A549 (cell line): ENCODE measurements around the gene ACR. TPM values are rescaled to one million over a fixed set of nuclear protein-coding genes. Genes with fewer than 3 reads are reported as not detected.

ENCODE experiments used
- ATAC-seq, 2 experiments: fragments of 200-7000 bp in 1 of 2; fragments of >200 bp in 1 of 2; cut with Nextera tagmentation in 1 of 2; cut with Tn5 transposase in 1 of 2; 3 replicates each; pipeline versions ENCODE4 v1.8.0 to v1.9.1; 2018 to 2020; ENCODE audit warnings: mild to moderate bottlenecking in 1 of 2, moderate library complexity in 1 of 2
- CTCF ChIA-PET: fragments of 300-600 bp; sonication (Branson Sonifier 250); formaldehyde crosslinking; extraction: SDS; loops from one replicate; lab custom pipeline; 2021; ENCODE audit warnings: antibody characterized with exemption, inconsistent platforms; lab: Yijun Ruan, JAX
- POLR2A ChIA-PET: fragments of 350-600 bp; formaldehyde crosslinking; extraction: SDS; loops from one replicate; lab custom pipeline; 2021; ENCODE audit warnings: antibody characterized with exemption, inconsistent platforms; lab: Yijun Ruan, JAX
- DNase-seq, 2 experiments: peaks; one replicate each; pipeline versions ENCODE4 v3.0.0 to v3.0.0-alpha.2; 2011 to 2016; ENCODE audit warnings: low read depth in 1 of 2, low spot score in 1 of 2
- FAIRE-seq: peaks from 2 replicates; lab custom pipeline; 2011; peaks lifted over from hg19 to GRCh38; lab: Jason Lieb, UNC
- H3K27ac ChIP-seq, 2 experiments: fragments of >200 bp; sonication (Bioruptor Twin); formaldehyde crosslinking; 3 replicates each; pipeline ENCODE4 v1.5.1; 2016 to 2017
- H3K4me1 ChIP-seq: fragments of >200 bp; sonication (Bioruptor Twin); formaldehyde crosslinking; 3 replicates; pipeline ENCODE4 v1.6.1; 2016
- H3K4me2 ChIP-seq: fragments of >200 bp; sonication (Bioruptor Twin); formaldehyde crosslinking; 3 replicates; pipeline ENCODE4 v1.6.1; 2016
- H3K4me3 ChIP-seq: fragments of >200 bp; sonication (Bioruptor Twin); formaldehyde crosslinking; 3 replicates; pipeline ENCODE4 v1.5.1; 2016
- H3K9me3 ChIP-seq: fragments of >200 bp; sonication (Bioruptor Twin); formaldehyde crosslinking; 3 replicates; pipeline ENCODE4 v1.6.1; 2016
- CBX8 ChIP-seq: fragments of 200-600 bp; sonication (generic); IDR thresholded peaks from 2 replicates; pipeline ENCODE4 v1.6.1; 2016
- CTCF ChIP-seq: fragments of >200 bp; sonication (Bioruptor Twin); formaldehyde crosslinking; IDR thresholded peaks from 3 replicates; pipeline ENCODE4 v1.5.1; 2016
- EHMT2 ChIP-seq: fragments of 200-600 bp; sonication (generic); IDR thresholded peaks from 2 replicates; pipeline ENCODE4 v1.6.1; 2016; ENCODE audit warnings: antibody characterized with exemption, low read depth, mild to moderate bottlenecking, moderate library complexity
- ELK1 ChIP-seq: fragments of 150-350 bp; IDR thresholded peaks from 2 replicates; pipeline ENCODE4 v1.6.1; 2014; ENCODE audit warnings: low read depth, mild to moderate bottlenecking, low read length
- ESRRA ChIP-seq: fragments of 150-350 bp; IDR thresholded peaks from 2 replicates; pipeline ENCODE4 v1.6.1; 2014; ENCODE audit warnings: mild to moderate bottlenecking, low read length, borderline replicate concordance
- FOSB ChIP-seq: fragments of 250-450 bp; sonication (Bioruptor Pico); IDR thresholded peaks from 2 replicates; pipeline ENCODE4 v1.5.0; 2020; ENCODE audit warnings: mild to moderate bottlenecking, moderate library complexity
- HDAC2 ChIP-seq: fragments of 200-600 bp; sonication (generic); IDR thresholded peaks from 2 replicates; pipeline ENCODE4 v1.6.1; 2016
- HEYL ChIP-seq: fragments of 250-450 bp; sonication (Bioruptor Pico); IDR thresholded peaks from 2 replicates; pipeline ENCODE4 v1.8.0; 2021; ENCODE audit warnings: mild to moderate bottlenecking, moderate library complexity
- HOXA7 ChIP-seq: fragments of 250-450 bp; sonication (Bioruptor Pico); IDR thresholded peaks from 2 replicates; pipeline ENCODE4 v1.5.0; 2020; ENCODE audit warnings: mild to moderate bottlenecking, moderate library complexity
- HOXB13 ChIP-seq: fragments of 250-450 bp; sonication (Bioruptor Pico); IDR thresholded peaks from 2 replicates; pipeline ENCODE4 v1.5.0; 2020; ENCODE audit warnings: low read depth, mild to moderate bottlenecking, moderate library complexity
- KDM1A ChIP-seq: fragments of 200-600 bp; sonication (generic); IDR thresholded peaks from 2 replicates; pipeline ENCODE4 v1.6.1; 2016; ENCODE audit warnings: low read depth, mild to moderate bottlenecking
- KDM5A ChIP-seq: fragments of 200-600 bp; sonication (generic); IDR thresholded peaks from 2 replicates; pipeline ENCODE4 v1.6.1; 2016; ENCODE audit warnings: antibody characterized with exemption, mild to moderate bottlenecking
- MAZ ChIP-seq: fragments of 150-350 bp; IDR thresholded peaks from 2 replicates; pipeline ENCODE4 v1.6.1; 2014; ENCODE audit warnings: antibody characterized with exemption, low read depth, low read length, borderline replicate concordance
- NFE2L2 ChIP-seq: fragments of 150-350 bp; conservative IDR thresholded peaks from 2 replicates; pipeline ENCODE4 v1.6.1; 2014; ENCODE audit warnings: low read length
- PHF8 ChIP-seq: fragments of 200-600 bp; sonication (generic); IDR thresholded peaks from 2 replicates; pipeline ENCODE4 v1.6.1; 2016; ENCODE audit warnings: low read depth, mild to moderate bottlenecking, antibody characterized with exemption, moderate library complexity, borderline replicate concordance
- POLR2A ChIP-seq: IDR thresholded peaks from 2 replicates; pipeline ENCODE4 v1.6.1; 2012; ENCODE audit warnings: mild to moderate bottlenecking, low read length
- POLR2AphosphoS2 ChIP-seq: conservative IDR thresholded peaks from 2 replicates; pipeline ENCODE4 v1.6.1; 2012; ENCODE audit warnings: low read length, improper control_type of control experiment, inconsistent platforms
- RAD21 ChIP-seq, 2 experiments: fragments of >200 bp in 1 of 2; sonication (Bioruptor Twin) in 1 of 2; formaldehyde crosslinking in 1 of 2; IDR thresholded peaks in 1 of 2; conservative IDR thresholded peaks in 1 of 2; 2 replicates in 1 of 2; 3 replicates in 1 of 2; pipeline ENCODE4 v1.6.1; 2012 to 2018; ENCODE audit warnings: inconsistent platforms in 1 of 2
- RARB ChIP-seq: fragments of 250-450 bp; sonication (Bioruptor Pico); IDR thresholded peaks from 2 replicates; pipeline ENCODE4 v1.8.0; 2021; ENCODE audit warnings: mild to moderate bottlenecking, moderate library complexity
- RCOR1 ChIP-seq: fragments of 150-350 bp; IDR thresholded peaks from 2 replicates; pipeline ENCODE4 v1.6.1; 2014; ENCODE audit warnings: antibody characterized with exemption, low read length, low read depth
- RFX5 ChIP-seq: fragments of 450-650 bp; IDR thresholded peaks from 2 replicates; pipeline ENCODE4 v1.7.1; 2014; ENCODE audit warnings: antibody characterized with exemption, mild to moderate bottlenecking, moderate library complexity
- RNF2 ChIP-seq: fragments of 200-600 bp; sonication (generic); IDR thresholded peaks from 2 replicates; pipeline ENCODE4 v1.6.1; 2016; ENCODE audit warnings: low read depth, mild to moderate bottlenecking, antibody characterized with exemption, moderate library complexity, borderline replicate concordance
- SMC3 ChIP-seq: fragments of >200 bp; sonication (Bioruptor Twin); formaldehyde crosslinking; IDR thresholded peaks from 3 replicates; pipeline ENCODE4 v1.6.1; 2018; ENCODE audit warnings: inconsistent platforms
- SREBF2 ChIP-seq: fragments of 450-650 bp; IDR thresholded peaks from 2 replicates; pipeline ENCODE4 v1.6.1; 2014; ENCODE audit warnings: mild to moderate bottlenecking, moderate library complexity
- TP53 ChIP-seq: fragments of 250-450 bp; sonication (Bioruptor Pico); IDR thresholded peaks from 2 replicates; pipeline ENCODE4 v1.5.0; 2021; ENCODE audit warnings: mild to moderate bottlenecking, moderate library complexity
- USF2 ChIP-seq: fragments of 450-650 bp; IDR thresholded peaks from 2 replicates; pipeline ENCODE4 v1.6.1; 2014; ENCODE audit warnings: antibody characterized with exemption
- ZFP36 ChIP-seq: fragments of 450-650 bp; IDR thresholded peaks from 2 replicates; pipeline ENCODE4 v1.6.1; 2014; ENCODE audit warnings: borderline replicate concordance; ENCODE audit not compliant: partially characterized antibody
- ZNF302 ChIP-seq: fragments of 250-450 bp; sonication (Bioruptor Pico); IDR thresholded peaks from 2 replicates; pipeline ENCODE4 v1.9.0; 2021; ENCODE audit warnings: inconsistent platforms, mild to moderate bottlenecking, moderate library complexity
- ZSCAN20 ChIP-seq: fragments of 250-450 bp; sonication (Bioruptor Pico); IDR thresholded peaks from 2 replicates; pipeline ENCODE4 v1.8.0; 2022; ENCODE audit warnings: mild to moderate bottlenecking, moderate library complexity
- WGBS: methylation state at CpG from one replicate; pipeline ENCODE4 v1.1.6; 2017; ENCODE audit errors: missing lambda C conversion rate; 5-methylcytosine and 5-hydroxymethylcytosine counted together
- polyA plus RNA-seq, 4 experiments: library from polyadenylated mRNA; depleted of rRNA in 3 of 4; stranded (reverse); fragments of >200 nt; fragmentation: RNase III in 1 of 4; extraction: RNeasy Plus Mini Kit Qiagen cat#74134 plus additional on column Dnase treatment in 1 of 4; gene quantifications; 2 replicates in 3 of 4; 3 replicates in 1 of 4; pipeline ENCODE4 v1.2.3, GENCODE V29; 2011 to 2017

The ACR gene
- polyA plus RNA-seq, 2 of the 4 experiments (the other 2 are of a cell fraction): not detected

- Histone ChIP-seq H3K4me3 (no peak overlapping the region), H3K27ac (no peak overlapping the region), H3K4me1 (no peaks in the 10 kb centered on the region), H3K4me2 (no peak overlapping the region), H3K9me3 (no peaks in the 10 kb centered on the region)
- ATAC-seq: no peak
- WGBS: 2% methylated on average over 2 of the region's 2 CpGs
- peak in 1 of 2 experiments; percentile 42 for DNase-seq
- TF ChIP-seq MAZ (no peak), ZFP36 (no peak), CTCF (peak; percentile 50), HEYL (no peak), PHF8 (no peak), POLR2A (no peak), SREBF2 (no peak), ELK1 (no peak), SMC3 (peak; percentile 54), KDM5A (no peak), RCOR1 (no peak), ZNF302 (no peak), RAD21 (conservative IDR thresholded peaks at IDR 0.05 in 1 of 2, IDR thresholded peaks at IDR 0.05 in 1 of 2) (peak; percentile 50 to 65), CBX8 (no peak)
- CTCF ChIA-PET: interaction anchor here (0.6 to 2.5 kb wide), 12 partner anchors 9 to 152 kb away, joined by 3 to 11 read pairs (median 3); partner anchors contain the start of gene ARSA
- no peak for FAIRE-seq
- POLR2A ChIA-PET: no interaction called here
Measured at GRCh38 chr22:50691521-50691920, 46.5 kb upstream of the ACR start.

GRCh38 chr22:50693462-50693861 is 44.5 kb upstream of the ACR start:
- ChIA-PET POLR2A (no interaction called here), CTCF (interaction anchor here (0.6 to 1.4 kb wide), 5 partner anchors 9 to 130 kb away, joined by 3 to 4 read pairs (median 3); partner anchors contain the start of gene SYCE3)
- 73% methylated on average over 6 of the region's 6 CpGs for WGBS
- Histone ChIP-seq H3K4me2 (no peak overlapping the region), H3K4me1 (0 out of 3 replicates have a peak, but pooled peaks cover 3% of the 10 kb centered on the region), H3K9me3 (no peaks in the 10 kb centered on the region), H3K4me3 (no peak overlapping the region), H3K27ac (no peak overlapping the region)
- FAIRE-seq (no peak), DNase-seq (no peak), ATAC-seq (no peak)
- TF ChIP-seq HDAC2 (no peak), FOSB (CRISPR knock-in tag) (no peak)

GRCh38 chr22:50694099-50694605 is 43.9 kb upstream of the ACR start:
- CTCF ChIA-PET: interaction anchor here (0.5 to 1.4 kb wide), 6 partner anchors 8 to 273 kb away, joined by 3 to 4 read pairs (median 3); partner anchors contain the start of gene SYCE3
- 0 out of 3 replicates have a peak, but pooled peaks cover 3% of the 10 kb centered on the region for H3K4me1 ChIP-seq
- DNase-seq (no peak), ATAC-seq (no peak), FAIRE-seq (no peak)
- H3K4me2 ChIP-seq: no peak overlapping the region
- no peak overlapping the region for H3K27ac ChIP-seq
- WGBS: 51% methylated on average over 3 of the region's 3 CpGs
- H3K4me3 ChIP-seq: no peak overlapping the region
- no peaks in the 10 kb centered on the region for H3K9me3 ChIP-seq
- no peak for TF ChIP-seq RARB (CRISPR knock-in tag)
- no peak for TF ChIP-seq KDM1A
- no peak for TF ChIP-seq ESRRA
- no peak for TF ChIP-seq NFE2L2
- TF ChIP-seq RNF2: no peak
- no peak for TF ChIP-seq POLR2AphosphoS2
- TF ChIP-seq USF2: no peak
- TF ChIP-seq ZSCAN20 (CRISPR knock-in tag): no peak
- TF ChIP-seq RFX5: no peak
- TF ChIP-seq EHMT2: no peak
- TF ChIP-seq TP53 (CRISPR knock-in tag): no peak
- no peak for TF ChIP-seq KDM5A
- TF ChIP-seq HOXB13: no peak
- no peak for TF ChIP-seq HOXA7 (CRISPR knock-in tag)
- TF ChIP-seq, all 56 proteins: peak for 0
- POLR2A ChIA-PET: no interaction called here
